ENCODE results near the gene MADD.

Gene MADD

DNA sequence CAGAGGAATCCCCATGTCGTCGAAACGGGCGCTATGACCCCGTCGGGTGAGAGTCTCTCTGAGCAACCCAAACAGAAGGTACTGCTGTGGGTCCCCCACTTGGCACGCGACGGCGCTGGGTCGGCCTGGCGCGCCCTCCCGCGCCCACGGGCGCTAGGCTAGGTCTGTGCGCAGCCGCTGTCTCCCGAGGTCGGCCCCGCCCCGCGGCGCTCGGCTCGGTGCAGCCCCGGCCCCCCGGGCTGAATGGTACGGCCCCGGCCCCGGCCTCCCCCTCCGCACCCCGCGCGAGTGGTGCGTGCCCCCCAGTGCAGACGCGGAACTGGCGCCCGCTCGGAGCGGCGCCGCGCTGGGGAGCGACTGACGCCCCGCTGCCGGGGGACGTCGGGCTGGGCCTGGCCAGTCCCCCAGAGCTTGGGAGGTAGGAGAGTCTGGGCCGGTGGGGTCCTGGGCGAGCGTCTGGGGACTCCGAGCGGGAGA, at the start of gene MADD:
Gene MADD (plus strand): TSS at position 305 of the 477 bp plus-strand sequence.
- peak; percentile 91 for DNase-seq

DNA sequence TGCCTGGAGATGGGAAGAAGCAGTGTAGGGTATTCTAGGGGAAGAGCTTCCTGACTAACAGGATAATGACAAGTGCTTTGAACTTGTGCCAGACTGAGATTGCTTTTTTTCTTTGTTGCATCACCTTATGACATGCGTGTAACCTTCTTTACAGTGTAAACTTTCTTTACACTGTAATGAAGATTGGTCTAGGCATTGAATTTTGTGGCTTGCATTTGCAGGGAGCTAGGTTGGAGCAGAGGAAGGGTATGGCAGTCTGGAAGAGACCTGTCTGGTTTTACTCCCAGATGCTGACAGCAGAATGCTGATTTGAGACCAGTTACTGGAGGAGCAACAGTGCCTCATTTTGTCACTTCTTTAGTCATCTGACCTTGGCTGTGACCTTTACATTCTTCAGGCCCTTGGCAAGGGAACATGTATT, 49.5 kb upstream of the MADD start:
- no peak for DNase-seq

GRCh38 chr11:47222696-47223095, 47.2 kb upstream of the MADD start:
- no peak for DNase-seq

DNA sequence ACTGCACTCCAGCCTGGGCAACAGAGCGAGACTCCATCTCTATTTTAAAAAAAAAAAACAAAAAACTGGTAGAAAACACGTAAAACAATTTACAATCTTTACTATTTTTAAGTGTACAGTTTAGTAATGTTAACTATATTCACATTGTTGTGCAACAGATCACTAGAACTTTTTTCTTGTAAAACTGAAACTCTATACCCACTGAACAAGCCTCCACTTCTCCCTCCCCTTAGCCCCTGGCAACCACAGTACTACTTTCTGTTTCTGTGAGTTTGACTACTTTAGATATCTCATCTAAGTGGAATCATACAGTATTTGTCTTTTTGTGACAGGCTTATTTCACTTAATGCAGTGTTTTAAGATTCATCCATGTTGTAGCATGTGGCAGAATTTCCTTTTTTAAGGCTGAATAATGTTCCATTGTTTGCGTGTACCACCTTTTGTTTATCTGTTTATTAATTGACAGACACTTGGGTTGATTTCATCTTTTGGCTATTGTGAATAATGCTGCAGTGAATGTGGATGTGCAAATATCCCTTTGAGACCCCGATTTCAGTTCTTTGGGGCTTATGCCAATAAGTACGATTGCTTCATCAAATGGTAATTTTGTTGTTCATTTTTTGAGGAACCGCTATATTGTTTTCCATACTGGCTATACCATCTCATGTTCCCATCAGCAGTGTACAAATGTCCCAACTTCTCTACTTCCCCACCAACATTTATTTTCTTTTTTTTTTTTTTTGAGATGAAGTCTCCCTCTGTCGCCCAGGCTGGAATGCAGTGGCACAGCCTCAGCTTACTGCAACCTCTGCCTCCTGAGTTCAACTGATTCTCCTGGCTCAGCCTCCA, 44.2 kb upstream of the MADD start:
- no peak for DNase-seq

DNA sequence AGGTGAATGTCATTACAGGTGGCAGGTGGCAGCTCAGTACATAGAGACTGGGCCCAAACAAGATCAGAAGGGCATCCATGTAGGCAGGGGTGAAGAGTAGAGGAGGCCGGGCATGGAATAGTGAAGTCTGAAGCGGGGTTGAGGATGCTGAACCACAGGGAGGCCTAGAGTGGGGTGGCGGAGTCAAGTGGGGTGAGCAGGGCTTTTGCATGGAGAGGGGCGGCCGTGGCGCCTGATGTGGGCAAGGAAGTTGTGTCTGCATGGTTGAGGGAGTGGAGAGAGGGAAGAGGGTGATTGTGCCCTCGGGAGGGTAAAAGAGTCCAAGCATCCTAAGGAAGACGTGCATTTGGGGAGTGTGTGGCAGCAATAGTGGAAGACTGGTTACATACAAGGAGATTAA, 40.8 kb upstream of the MADD start:
- DNase-seq: no peak

DNA sequence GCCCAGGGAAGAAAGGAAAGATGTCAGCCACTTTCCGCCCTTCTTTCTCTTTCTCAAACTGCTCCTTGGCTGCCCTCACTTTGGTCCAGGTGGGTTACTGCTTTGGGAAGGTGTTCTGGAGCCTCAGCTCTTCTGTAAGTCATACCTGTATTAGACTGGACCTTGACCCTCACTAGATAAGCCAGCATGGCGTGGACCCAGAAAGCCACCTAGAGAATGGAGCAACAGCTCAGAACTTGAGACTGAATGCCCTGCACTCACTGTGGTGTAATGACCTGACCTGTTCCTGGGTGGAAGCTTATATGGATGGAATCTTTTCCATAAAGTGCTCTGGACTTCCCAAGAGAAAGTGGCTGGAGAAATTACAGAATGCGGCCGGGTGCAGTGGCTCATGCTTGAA, 36.9 kb upstream of the MADD start:
- no peak for DNase-seq

- peak; percentile 24 for DNase-seq
Measured at GRCh38 chr11:47233989-47234668, 35.8 kb upstream of the MADD start.

GRCh38 chr11:47234669-47235100, 35.2 kb upstream of the MADD start:
- peak; percentile 77 for DNase-seq

GRCh38 chr11:47235163-47235562, 34.8 kb upstream of the MADD start:
- no peak for DNase-seq

- no peak for DNase-seq
Measured at GRCh38 chr11:47236482-47236881, 33.5 kb upstream of the MADD start.

- no peak for DNase-seq
Measured at GRCh38 chr11:47239852-47240251, 30.1 kb upstream of the MADD start.

DNA sequence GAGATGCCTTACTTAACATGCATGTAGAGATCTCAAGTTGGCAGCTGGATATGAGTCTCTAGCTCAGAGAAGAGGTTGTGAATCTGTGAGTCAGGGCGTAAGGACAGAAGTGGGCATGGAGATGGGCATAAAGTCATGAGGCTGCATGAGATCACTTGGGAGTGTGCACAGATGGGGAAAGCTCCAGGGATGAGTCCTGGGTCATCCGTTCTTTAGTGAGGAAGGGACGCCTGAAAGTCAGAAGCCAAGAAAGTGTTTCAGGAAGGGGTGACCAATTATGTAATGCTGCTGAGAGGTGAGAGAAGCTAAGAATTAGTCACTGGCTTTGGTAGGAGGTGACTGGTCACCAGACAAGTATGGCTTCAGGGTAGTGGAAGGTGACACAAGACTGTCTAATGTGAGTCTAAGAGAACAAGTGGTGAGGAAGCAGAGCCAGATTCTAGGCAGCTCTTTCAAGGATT, 28.1 kb upstream of the MADD start:
- no peak for DNase-seq

DNA sequence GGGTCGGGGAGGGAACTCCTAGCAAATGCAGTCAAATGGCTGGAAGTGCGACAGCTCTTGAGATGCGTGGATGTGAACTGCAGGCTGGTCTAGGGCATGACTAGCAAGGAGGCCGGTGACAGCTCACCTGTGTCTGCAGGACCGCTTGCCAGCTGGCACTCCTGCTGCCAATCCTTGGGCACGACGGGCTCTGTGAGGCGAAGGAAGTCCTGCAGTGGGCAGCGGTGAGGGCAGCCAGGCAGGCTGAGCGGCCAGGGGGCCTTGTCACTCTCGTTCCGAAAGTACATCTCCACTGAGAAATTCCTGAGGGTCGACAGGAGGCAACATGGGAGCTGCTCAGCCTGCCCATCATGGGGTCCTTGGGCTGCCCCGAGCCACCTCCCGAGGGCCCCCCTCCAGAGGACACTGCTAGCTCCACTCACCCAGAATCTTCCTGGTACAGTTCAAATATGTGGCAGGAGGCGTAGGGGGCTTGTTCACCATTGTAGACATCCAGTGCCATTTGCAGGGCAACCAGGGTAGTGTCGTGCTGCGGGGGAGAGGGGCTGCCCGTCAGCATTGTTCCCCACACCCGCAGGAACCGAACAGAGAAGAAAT, 27.2 kb upstream of the MADD start:
- no peak for DNase-seq

- DNase-seq: no peak
Measured at GRCh38 chr11:47243454-47243853, 26.5 kb upstream of the MADD start.

DNA sequence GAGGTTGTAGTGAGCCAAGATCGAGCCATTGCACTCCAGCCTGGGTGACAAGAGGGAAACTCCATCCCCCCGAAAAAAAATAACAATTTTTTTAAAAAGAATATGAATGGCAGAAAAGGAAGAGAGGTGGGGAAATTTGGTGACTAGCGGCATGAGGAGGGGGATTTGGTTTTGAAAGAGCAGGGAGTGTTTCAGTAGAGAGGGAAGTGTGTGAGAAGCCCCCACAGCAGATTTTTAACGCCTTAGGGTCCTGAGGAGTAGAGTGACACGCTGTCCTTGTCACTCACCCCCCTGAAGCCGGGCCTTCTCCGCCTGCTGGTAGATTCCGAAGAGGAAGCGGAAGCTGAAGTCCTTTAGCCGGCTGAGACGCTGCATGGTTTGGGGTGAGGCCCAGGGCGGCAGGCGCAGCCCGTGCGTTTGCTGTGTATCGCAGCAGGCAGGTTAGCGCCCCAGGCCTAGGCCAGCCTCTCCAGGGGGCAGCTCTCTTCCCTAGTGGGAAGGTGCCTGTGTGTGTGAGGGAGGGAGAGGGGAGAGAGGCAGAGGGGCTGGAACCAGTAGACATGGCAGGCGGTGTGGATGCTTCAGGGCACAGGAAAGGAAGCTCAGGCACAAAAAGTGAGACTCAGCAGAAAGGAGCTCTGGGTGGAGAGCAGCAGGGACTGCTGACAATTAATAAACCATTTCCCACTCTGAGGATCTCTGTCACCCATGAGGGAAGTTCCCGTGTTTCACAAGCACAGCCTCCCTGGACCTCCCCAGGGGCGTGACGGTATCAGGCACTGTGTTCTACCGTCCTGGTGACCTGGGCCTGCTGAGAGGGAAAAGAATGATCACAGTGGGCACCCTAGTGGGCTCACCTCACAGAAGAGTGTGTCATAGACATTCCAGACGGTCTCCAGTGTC, 25.2 kb upstream of the MADD start:
- DNase-seq: peak; percentile 32

DNA sequence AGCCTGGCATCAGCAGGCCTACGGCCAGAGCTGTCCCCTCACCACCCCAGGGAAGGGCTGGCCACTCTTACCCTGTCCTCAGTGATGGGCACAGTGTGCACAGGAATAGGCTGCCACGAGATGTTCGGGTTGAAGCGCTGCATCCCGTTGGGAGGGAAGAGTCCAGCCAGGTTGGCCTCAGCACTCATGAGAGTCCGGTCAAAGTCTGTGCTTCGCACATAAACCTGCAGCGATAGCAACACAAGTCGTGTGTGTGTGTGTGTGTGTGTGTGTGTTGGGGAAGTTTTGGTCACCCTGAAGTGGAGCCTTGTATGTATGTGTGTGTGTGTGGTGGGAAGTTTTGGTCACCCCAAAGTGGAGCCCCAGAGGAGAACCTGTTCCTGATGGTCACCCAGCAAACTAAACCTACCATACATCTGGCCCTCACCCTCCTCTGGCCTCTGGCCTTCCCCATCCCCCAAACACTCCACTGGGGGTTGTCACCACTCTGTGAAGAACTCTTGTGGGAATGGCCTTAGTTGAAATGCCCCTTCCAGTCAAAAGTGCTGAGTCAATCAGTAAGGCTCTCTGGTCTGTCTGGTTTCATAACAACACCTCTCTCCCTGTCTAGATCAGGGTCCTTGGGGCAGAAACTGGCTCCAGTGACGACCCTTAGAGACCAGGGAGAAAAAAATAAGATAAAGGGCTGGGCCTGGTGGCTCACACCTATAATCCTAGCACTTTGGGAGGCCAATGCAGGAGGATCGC, 24.1 kb upstream of the MADD start:
- no peak for DNase-seq

DNA sequence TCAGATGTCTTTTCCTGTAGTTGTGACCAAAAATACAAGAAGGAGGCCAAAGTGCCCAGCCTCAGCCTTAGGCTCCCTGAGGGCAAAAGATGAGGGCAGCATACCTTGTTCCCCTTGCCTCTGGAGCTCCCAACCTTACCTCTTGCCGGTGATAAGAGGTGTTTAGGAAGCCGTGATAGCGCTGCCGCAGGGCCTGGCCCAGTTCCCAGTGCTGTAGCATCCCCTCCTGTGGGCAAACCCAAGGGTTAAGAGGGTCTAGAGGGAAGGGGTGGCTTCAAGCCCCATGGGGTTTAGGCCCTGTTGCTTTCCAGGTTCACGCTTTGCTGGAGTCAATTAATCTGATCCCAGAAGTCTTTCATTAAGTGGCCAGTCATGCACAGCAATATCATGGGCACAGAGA, 22.4 kb upstream of the MADD start:
- DNase-seq: no peak

- no peak for DNase-seq
Measured at GRCh38 chr11:47248304-47248663, 21.6 kb upstream of the MADD start.

DNA sequence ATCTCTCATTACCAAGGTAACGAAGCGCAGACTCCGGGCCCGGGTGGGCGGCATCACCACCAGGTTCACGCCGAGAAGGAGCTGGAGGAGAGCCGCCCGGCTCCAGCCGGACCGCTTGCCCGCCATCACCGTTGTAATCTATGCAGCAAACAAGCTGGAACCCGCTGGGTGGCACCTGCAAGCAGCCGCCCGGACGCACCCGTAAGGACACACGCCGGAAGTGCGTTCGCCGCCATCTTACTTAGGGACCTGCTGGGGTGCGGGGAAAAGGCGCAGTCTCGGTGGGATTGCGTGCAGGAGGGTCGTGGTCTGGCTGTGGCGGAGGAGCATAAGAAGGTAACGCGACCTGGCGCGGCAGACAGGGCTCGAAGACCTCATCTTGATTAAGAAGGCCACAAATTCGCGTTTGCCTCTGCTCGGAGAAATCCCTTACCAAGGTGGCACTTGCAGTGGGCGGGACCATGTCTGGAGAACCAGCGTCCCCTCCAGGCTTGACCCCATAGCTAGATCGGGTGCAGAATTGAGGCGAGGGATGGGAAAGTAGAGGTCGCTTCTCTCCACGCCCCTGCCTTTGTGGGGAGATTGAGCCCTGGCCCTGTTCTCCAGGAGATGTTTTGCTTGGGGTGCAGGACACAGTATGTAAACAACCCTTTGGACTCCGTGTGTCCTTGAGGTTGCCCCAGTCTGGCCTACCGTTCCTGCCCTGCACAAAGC, 21.1 kb upstream of the MADD start, which contains the start of gene ACP2:
Gene ACP2 (minus strand): TSS at position 151 of the 714 bp plus-strand sequence. CDS start 25 bp downstream, at position 126.
- DNase-seq: peak; percentile 83

GRCh38 chr11:47249378-47249715, 20.6 kb upstream of the MADD start:
- no peak for DNase-seq

DNA sequence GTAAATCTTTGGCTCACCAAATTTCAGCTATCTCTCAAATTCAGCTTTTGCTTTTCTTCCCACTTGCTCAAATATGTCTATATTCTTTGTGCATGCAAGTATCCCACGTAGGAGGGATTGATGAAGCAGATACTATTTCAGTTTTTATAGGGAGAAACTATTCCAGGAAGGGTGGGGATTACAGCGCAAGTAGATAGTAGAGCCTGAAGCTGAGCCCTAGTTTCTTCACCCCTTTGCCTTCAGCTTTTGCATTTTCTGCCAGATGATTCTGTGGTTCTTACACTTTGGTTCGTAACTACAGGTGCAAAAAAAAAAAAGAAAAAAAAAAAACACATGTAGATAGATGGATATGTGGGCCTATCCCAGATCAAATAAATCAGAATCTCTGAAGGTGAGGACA, 18.2 kb upstream of the MADD start:
- DNase-seq: no peak

Data from CD4-positive, alpha-beta T cell treated with Interferon gamma for 1 hour (primary cell).